SKM-1 treated with dmso at 0.1 percent for 144 hours (cell line): ENCODE data around the gene SMAD7.

ENCODE experiments used
- DNase-seq: peaks from one replicate; lab custom pipeline; 2025; ENCODE audit not compliant: unreplicated experiment; lab: John Stamatoyannopoulos, UW

The SMAD7 gene

DNA sequence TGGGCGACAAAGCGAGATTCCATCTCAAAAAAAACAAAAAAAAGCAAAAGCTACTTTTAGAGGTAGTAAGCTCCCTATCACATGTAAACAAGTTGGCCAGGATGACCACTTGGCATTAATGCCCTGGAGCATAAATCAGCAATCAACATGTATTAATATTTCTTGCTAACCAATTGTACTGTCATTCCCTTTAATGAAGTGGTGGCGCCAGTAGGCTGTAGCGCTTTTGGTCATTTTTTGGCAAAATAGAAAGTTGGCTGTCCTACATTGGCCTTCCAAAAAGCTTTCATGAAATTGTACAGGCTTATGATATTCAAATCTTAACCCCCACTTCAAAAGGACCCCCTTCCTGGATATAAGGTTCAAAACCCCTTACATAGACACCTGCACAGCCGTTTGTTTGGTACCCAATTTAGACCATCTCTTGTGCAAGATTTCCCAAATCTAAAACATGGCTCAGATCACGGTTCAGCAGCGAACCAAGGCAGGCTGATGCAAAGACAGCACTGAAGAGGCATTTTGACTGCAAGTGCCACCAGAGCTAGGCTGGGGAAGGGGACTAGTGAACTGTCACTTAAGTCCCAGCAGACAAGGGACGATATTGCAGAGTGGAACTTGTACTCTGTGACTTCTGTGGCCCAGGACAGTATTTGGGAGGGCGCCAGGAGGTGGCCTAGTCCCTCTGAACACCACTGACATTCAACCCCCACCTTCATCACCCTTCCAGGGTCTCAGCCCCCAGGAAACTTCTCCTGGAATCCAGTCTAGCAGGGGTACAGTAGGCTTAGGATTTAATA is 31.9 kb downstream of the SMAD7 start:
- DNase-seq = no peak

DNA sequence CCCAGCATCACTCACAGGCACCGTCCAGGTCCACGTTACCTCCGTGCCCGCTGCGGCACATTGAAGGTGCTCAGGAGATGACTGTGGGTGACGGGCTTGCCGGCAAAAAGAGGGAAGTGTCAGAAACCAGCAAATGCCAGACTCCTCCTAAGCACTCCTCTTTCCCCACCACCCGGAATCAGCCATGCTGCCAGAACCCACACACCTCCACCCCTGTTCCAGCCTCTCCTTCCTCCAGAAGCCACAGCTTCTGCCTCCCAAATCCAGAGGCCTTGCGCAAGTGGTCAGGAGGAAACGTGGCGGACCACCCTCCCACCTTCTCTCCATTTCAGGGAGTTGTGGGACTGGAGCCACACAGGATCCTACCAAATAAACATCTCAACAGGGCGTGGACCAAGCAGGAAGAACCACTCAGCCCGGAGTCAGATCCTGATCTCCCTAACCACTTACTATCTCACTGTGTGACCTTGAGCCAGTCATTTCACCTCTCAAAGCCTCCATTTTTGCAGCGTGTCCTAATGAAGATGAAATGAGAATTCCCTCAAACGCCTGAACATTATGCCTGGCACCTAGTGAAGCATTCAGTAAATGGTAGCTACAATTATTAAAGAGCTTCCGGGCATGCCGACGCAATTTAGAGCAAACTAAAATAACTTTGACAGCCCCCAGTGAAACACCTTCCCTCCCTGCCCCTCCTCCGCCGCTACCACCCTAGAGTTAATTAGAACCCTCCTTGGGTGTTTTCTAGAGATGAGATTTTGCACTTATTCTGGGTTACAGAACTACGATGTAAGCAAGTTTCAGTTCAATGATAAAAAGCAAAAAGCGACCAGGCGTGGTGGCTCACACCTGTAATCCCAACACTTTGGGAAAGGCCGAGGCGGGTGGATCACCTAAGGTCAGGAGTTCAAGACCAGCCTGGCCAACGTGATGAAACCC is 32.9 kb downstream of the SMAD7 start:
- DNase-seq = peak; percentile 28

DNA sequence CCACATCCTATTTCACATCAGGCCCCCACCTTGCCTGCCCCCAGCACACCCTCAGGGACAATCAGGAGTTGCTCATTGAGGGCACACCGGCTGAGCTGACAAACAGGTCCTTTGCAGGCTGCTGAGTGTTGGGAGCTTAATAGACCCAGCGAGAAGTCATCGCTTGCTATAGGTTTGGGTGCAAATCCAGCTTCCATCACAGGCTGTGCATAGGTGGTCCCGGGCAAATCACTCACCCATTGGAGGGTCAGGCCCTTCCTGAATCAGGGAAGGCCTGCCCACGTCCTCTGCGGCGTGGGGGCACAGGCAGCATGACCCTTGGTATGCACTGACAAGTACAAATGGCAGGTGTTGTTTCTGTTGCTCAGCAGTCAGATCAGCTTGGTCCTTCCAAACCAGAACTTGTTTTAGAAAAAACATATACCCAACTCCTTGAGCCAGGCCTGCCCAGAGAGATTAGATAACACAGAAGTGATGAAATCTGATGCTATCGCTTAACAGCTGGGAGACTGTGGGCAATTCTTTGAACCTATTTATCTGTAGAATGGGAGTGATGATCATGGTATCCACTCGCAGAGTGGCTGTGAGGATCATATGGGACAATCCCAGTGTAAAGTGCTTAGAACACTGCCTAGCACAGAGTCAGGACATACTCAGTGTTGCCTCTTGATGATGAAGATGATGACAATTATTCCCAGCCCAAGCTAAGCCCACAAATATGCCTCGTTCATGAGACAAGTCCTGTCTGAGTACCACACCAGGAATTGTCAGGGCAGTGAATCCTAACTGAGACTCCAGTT is 34.9 kb downstream of the SMAD7 start:
- no peak for DNase-seq

DNA sequence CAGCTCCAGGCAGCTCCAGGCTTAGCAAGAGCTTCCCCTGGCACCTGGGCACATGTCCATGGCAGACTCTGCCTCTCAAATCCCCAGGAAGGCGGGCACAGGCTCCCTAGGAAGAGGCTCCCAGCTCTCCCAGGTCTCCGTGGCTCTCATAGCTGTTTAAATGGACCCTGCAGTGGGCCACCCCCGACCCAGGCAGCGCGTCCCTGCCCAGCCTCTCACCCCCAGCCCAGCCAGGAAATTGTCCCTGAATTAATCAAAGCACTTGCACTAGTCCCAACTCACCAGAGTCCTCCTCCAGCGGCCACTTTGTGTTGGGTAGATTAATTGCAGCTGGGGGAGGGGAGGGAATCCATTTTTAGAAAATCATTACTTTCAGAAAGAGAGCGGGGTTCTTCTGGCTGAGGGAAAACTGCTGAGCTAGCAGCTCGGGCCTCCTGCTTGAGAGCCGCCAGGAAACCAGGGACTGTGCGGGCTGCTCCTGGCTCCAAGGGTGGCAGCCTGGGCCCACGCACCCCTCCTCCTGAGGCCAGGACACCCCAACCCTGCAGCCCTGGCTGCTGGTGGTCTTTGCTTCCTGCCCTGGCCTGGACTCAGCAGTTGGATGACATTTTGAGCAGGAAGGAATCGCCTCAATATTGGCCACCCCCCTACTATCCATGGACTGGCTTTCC is 36.0 kb downstream of the SMAD7 start:
- DNase-seq = no peak

DNA sequence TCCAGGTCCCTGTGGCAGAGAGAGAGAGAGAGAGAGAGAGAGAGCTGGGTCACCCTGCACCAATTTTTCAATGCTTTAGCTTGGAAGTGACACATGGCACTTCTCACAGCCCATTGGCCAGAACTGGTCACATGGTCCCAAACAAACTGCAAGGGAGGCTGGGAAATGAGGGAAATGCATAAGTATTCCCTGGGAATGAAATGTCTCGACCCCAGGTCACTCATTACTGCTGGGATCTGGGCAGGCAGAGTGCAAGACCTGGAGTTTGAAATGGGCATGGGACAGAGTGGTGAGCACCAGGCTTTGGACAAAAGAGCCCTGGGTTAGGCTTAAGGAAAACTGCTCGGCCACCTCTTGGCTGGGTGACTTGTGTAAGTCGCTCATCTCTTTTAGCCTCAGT is 37.0 kb downstream of the SMAD7 start:
- no peak for DNase-seq

DNA sequence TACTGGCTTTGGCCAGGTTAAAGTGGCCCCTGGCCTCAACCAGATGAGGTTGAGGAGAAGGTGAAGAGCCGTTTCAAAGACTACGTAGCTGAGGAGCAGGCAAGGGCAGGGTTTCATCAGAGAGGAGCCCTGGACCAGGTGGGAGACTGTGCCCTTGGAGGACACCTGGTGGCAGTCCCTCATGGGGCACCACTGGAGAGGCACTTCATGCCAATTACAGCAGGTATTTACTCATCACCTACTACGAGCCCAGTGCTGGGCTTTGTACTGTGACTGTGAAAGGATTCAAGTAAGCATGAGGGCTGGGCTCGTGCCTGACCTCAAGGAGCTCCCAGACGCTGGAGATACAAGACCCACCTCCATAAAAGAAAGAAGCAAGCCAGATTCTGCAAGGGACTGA is 37.6 kb downstream of the SMAD7 start:
- DNase-seq = no peak

DNA sequence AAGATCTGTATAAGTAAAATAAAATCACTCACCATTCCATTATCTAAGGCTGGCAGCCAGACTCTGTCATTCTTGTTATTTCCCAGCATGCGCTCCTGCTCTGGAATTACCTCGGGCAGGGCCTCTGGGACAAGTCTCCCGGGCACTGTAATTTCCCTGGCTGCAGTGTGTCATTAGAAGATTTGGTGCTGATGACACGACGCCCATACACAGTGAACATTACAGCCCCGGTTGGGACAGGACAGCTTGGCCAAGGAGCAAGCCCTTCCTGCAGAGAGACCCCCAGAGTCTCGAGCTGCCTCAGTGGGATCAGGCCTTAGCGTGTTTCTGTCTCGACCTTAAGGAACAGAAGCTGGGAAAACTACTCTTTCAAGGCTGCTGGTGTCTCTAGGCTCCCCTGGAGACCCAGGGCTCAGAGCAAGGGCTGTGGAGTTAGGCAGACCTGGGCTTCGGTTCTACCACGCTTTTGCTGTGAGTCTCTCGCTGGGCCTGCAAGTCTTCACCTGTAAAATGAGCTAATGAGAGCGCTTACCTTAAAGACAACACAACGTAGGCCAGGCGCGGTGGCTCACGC is 39.7 kb downstream of the SMAD7 start:
- DNase-seq = no peak

DNA sequence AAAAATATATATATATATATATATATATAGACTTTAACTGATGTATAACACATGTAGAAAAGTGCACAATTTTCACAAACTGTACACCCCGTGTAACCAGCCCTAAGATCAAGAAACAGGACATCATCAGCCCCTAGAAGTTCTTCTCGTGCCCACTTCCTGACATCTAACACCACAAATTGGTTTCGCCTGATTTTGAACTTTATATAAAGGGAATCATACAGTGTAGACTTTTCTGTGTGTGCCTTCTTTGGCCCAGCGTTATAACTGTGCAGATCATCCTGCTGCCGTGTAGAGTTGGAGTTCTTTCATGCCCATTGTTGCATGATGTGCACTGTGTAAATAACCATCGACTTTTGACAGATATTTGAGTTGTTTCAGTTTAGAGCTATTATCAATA is 41.0 kb downstream of the SMAD7 start:
- no peak for DNase-seq

DNA sequence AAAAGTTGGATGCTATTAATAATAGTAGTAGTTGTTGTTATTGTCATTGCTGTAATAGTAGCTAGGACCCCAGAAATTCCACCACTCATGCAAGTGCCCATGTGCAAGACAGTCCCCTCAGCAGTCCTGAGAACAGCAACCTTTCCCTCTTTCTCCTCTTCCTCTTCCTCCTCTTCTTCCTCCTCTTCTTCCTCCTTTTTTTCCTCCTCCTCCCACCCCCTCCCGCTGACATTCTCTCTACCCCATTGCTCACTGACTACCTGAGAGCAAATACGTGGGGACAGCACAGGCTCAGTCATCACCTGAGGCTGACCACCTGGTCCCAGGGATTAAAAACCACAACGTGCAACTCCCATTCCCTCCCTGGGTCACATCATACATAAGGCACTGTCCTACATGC is 41.8 kb downstream of the SMAD7 start:
- no peak for DNase-seq

DNA sequence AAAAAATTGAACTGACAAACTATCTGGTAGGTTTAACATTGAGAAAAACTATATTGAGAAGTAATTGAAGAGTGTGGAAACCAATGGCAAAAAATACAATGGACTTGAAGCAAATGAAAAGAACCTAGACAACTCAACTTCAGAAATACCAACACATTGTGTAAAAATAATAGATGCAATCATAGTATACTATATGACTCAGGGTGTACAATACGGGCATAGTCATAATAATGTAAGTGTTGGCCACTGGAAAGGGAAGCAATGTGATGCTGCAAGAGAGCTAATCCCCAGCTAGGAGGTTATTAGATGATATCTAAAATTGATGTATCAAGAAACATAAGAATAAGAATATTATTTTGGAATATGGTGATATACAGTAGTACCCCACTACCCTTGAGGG is 45.3 kb downstream of the SMAD7 start:
- no peak for DNase-seq

DNA sequence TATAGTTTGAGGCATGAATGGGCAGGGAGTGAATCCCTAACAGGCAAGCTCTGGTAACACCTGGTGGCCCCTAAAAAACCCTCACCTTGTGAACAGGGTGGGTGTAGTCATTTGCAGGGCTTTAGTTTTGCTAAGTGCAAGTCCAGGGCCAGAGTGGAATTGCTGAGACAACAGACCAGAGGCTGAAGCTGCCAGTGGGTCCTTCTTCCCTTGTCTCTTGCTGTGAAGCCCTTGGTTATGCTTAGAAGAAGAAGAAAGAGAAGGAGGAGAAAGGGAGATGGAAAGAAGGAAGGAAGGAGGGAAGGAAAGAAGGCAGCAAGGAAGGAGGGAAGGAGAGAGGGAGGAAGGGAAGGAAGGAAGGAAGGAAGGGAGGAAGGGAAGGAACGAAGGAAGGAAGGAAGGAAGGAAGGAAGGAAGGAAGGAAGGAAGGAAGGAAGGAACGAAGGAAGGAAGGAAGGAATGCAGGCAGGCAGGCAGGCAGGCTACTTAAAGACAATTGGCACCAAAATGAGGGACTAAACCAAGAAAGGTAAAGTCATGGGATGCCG is 45.8 kb downstream of the SMAD7 start:
- no peak for DNase-seq

DNA sequence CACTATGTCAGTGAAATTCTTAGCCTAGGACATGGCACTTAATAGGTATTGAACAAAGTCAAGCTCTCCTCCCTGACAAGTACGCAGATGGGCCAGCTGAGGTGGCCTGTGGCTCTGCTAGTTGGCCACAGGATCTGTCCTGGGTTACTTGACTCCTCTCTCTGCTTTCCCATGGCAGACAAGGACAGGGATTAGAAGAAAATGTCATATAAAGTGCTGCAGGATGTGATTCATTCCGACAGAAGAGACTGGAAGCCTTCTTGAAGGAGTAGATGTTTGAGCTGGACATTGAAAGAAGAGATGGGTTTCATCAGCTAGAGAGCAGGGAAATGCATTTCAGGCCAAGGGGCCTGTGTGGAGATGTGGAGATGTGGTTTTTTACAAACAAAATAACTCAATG is 46.7 kb downstream of the SMAD7 start:
- DNase-seq = no peak

DNA sequence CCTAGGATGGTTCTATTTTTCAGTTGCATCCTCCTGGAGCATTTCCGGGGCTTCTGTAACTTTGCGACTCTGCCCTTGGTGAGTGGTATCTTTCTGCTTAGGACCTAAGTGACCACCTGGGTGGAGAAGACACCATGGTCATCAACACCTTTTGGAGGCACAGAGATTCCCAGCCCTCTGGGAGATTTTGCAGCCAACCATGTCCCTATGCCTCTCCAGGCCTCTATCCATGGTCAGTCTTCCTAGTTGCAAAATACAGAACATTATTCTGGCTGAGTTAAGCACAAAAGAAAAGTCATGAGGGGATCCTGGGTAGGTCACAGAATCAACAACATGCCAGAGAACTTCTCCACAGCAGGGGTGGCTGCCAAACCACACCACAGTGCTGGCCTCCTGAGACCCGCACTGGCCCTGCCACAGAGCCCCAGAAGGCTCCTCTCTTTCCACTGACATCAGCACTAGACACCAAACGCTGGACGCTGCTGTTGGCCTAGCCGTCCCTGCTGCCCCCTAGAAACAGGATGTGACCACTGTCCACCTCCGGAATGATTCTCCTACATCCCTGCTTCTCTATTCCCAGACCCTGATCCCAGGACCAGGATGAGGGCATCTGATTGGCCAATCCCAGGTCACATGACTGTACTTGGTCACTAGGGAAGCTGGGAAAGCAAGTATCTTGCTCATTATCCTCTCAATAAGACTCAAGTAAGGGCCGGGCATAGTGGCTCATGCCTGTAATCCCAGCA is 47.7 kb downstream of the SMAD7 start:
- DNase-seq = no peak

DNA sequence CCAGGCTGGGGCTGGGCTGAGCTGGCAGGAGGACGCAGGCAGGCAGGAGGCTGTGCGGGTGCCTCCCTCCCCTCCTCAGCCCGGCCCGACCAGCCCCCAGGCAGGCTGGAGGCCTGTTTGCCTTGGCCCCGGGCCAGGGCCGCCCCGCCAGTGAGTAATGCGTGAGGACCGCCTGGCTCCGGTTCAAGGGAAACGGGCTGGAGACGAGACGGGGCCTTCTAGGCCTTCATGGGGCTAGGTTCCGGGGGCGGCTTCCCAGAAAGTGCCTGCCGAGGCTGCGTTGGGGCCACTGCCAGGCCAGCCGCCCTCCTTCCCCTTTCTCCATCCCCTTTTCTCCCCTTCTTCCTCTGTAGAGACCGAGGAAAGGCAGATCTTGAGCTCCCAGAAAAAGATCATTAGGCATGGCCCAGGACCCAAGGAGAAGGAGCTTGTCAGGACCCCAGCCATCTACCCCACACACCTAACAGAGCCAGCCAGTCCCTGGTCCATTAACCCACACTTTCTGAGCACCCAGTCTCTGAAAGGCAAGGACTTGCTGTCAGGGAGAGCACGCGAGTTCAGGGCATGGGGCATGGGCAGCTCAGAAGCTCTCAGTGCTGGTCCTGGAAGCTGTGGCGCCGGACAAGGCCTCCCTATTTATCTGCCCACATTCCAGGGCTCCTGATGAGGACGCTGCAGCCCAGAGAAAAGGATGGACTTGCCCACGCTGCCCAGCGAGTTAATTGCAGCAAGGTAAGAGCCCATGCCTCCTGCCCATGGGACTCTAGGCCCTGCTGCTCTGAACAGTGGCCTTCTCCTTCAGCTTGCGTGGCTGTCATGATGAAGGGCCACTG is 48.5 kb downstream of the SMAD7 start:
- DNase-seq = peak; percentile 38

DNA sequence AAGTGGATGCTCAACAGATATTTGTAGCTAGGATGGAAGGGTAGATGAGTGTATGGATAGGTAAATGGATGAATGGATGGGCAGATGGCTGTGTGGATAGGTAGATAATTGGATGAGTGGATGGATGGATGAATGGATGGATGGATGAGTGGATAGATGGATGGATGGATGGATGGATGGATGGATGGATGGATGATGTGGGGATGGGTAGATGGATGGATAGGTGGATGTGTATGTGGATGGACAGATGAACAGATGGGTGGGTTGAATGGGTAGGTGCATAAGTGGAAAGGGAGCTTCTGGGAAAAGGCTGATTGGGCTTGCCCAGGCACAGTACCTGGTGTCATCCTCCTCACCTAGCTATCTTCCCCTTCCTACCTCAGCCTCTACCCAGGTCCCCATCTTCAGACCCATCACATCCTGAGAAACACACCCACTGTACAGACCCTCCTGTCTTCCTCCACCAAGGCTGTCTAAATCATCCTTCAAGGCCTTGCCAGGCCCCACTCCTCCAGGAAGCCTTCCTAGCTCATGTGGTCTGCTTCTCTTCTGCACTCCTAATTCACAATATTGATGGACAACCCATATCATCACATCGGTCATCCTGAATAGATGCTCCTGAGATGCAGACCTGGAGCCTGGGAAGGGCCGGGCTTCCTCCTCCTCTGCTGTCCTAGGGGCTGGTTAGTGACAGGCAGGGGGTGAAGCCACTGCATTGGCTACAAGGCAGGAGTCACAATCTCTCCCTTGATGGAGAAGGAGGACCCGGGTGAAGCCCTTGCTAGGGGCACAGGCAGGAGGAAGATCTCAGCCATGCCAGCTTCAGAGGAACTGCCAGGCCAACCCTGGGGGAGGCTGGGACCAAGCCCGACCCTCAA is 49.4 kb downstream of the SMAD7 start:
- DNase-seq = no peak

DNA sequence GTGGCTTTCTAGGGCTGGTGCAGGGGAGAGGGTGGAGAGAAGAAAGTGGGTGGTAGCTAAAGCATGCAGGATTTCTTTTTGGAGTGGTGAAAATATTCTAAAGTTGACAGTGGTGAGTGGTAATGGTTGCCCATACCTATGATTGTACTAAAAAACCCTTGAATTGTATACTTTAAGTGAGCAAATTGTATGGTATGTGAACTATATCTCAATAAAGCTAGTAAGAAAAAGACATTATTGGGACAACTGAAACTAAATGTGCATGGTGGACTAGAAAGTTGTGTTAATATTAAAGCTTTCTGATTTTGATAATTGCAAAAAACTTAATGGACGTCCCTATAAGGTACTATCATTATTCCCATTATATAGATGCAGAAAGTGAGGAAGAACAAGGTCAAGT is 50.3 kb downstream of the SMAD7 start:
- DNase-seq = no peak

DNA sequence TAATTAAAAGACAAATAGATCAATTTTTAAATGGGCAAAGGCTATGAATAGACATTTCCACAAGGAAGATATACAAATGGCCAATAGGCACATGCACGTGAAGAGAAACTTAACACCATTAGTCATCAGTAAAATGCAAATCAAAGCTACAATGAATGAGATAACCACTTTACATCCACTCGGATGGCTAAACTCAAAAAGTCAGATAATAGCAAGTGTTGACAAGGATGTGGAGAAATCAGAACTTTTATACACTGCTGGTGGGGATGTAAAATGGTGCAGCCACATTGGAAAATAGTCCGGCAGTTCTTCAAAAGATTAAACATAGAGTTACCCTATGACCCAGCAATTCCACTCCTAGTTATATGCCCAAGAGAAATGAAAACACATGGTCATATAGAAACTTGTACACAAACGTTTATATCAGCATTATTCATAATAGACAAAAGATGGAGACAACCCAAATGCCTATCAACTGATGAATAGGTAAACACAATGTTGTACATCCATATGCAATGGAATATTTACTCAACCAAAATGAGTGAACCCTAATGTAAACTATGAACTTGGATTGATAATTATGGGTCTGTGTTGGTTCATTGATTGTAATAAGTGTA is 51.1 kb downstream of the SMAD7 start:
- DNase-seq = no peak
